ENCODE data around the gene TTLL10. TPM values are rescaled to one million over a fixed set of nuclear protein-coding genes. Genes with fewer than 3 reads are reported as not detected.
"Not testable (repeated sequence)": the region's sequence is repeated elsewhere in the genome, so short reads cannot be mapped to it uniquely, and the experiment has no call there.

TTLL10 gene
- total RNA-seq, 1 donor from 2014 or later: 0.47 TPM

- TF ChIP-seq CTCF (IDR thresholded peaks at IDR 0.05; ENCODE audit: unreplicated experiment): no peak
- H3K4me1 Mint-ChIP-seq: no peaks in the 10 kb centered on the region
- H3K4me3 Mint-ChIP-seq: no peak overlapping the region
- no peak for DNase-seq (ENCODE audit: low spot score in 2 of 2, unreplicated experiment in 2 of 2)
- peaks cover 9% of the 10 kb centered on the region for H3K27me3 Mint-ChIP-seq (ENCODE audit: low read depth)
- H3K9me3 Mint-ChIP-seq: peaks cover 6% of the 10 kb centered on the region
- no peaks in the 10 kb centered on the region for H3K36me3 Mint-ChIP-seq
- H3K27ac Mint-ChIP-seq: no peak overlapping the region
Observed at GRCh38 chr1:1185101-1185765, 11.6 kb downstream of the TTLL10 start.

- H3K27me3 Mint-ChIP-seq (ENCODE audit: low read depth): peaks cover 8% of the 10 kb centered on the region
- no peak overlapping the region for H3K27ac Mint-ChIP-seq
- no peak overlapping the region for H3K4me3 Mint-ChIP-seq
- H3K9me3 Mint-ChIP-seq: peaks cover 19% of the 10 kb centered on the region
- no peaks in the 10 kb centered on the region for H3K4me1 Mint-ChIP-seq
- H3K36me3 Mint-ChIP-seq: no peaks in the 10 kb centered on the region
- no peak for DNase-seq (ENCODE audit: low spot score in 2 of 2, unreplicated experiment in 2 of 2)
- TF ChIP-seq CTCF (IDR thresholded peaks at IDR 0.05; ENCODE audit: unreplicated experiment): no peak
Observed at GRCh38 chr1:1187938-1188337, 14.3 kb downstream of the TTLL10 start.

- no peak for TF ChIP-seq CTCF (IDR thresholded peaks at IDR 0.05; ENCODE audit: unreplicated experiment)
- Mint-ChIP-seq H3K27ac (no peak overlapping the region), H3K4me1 (no peaks in the 10 kb centered on the region), H3K36me3 (no peaks in the 10 kb centered on the region), H3K27me3 (ENCODE audit: low read depth) (peaks cover 8% of the 10 kb centered on the region), H3K4me3 (no peak overlapping the region), H3K9me3 (peaks cover 21% of the 10 kb centered on the region)
- DNase-seq (ENCODE audit: low spot score in 2 of 2, unreplicated experiment in 2 of 2): no peak
Observed at GRCh38 chr1:1189111-1189510, 15.4 kb downstream of the TTLL10 start.

- no peak for DNase-seq (ENCODE audit: low spot score in 2 of 2, unreplicated experiment in 2 of 2)
- no peak overlapping the region for H3K27ac Mint-ChIP-seq
- H3K27me3 Mint-ChIP-seq (ENCODE audit: low read depth): peaks cover 9% of the 10 kb centered on the region
- no peak overlapping the region for H3K4me3 Mint-ChIP-seq
- H3K4me1 Mint-ChIP-seq: no peaks in the 10 kb centered on the region
- no peak for TF ChIP-seq CTCF (IDR thresholded peaks at IDR 0.05; ENCODE audit: unreplicated experiment)
- peaks cover 33% of the 10 kb centered on the region for H3K9me3 Mint-ChIP-seq
- H3K36me3 Mint-ChIP-seq: no peaks in the 10 kb centered on the region
Observed at GRCh38 chr1:1191734-1192133, 18.1 kb downstream of the TTLL10 start.

- H3K9me3 Mint-ChIP-seq: peaks cover 30% of the 10 kb centered on the region
- H3K4me3 Mint-ChIP-seq: no peak overlapping the region
- no peak for TF ChIP-seq CTCF (IDR thresholded peaks at IDR 0.05; ENCODE audit: unreplicated experiment)
- no peaks in the 10 kb centered on the region for H3K4me1 Mint-ChIP-seq
- H3K27me3 Mint-ChIP-seq (ENCODE audit: low read depth): peaks cover 3% of the 10 kb centered on the region
- no peak overlapping the region for H3K27ac Mint-ChIP-seq
- DNase-seq (ENCODE audit: low spot score in 2 of 2, unreplicated experiment in 2 of 2): no peak
- H3K36me3 Mint-ChIP-seq: no peaks in the 10 kb centered on the region
Observed at GRCh38 chr1:1194723-1195122, 21.0 kb downstream of the TTLL10 start.

GRCh38 chr1:1195726-1196125 is 22.0 kb downstream of the TTLL10 start:
- H3K4me3 Mint-ChIP-seq; H3K27ac Mint-ChIP-seq; H3K27me3 Mint-ChIP-seq (ENCODE audit: low read depth); DNase-seq (ENCODE audit: low spot score in 2 of 2, unreplicated experiment in 2 of 2); H3K4me1 Mint-ChIP-seq; H3K36me3 Mint-ChIP-seq: not testable (repeated sequence)
- H3K9me3 Mint-ChIP-seq: peaks cover 27% of the 10 kb centered on the region

Measured in mesothelial cell of epicardium (in vitro differentiated cells).